ENCODE data around the gene ROPN1L. TPM values are rescaled to one million over a fixed set of nuclear protein-coding genes. Genes with fewer than 3 reads are reported as not detected.

ROPN1L gene
- total RNA-seq, 4 donors from 2014 or later, result 0.71 to 4.0 (median 1.0) TPM; not detected in 1

DNA sequence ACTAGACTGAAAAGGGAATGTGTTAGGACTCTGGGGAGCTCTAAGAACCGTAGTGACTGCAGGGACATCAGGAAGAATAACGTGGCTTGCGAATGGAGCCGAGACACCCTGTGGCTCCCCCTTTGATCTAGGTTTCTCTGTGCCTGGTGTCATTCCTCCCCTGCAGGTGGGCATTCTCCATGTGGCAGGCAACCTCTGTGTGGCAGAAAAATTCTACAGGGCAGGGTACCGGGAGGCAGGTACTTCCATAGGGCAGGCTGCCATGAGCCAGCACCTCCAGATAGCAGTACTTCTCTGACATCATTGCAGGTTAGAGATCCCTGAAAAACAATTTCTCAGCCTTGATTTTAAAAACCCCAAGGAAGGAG, 43.1 kb downstream of the ROPN1L start:
- no peak overlapping the region for H3K4me3 ChIP-seq (ENCODE audit: low read depth, poor library complexity, severe bottlenecking)
- 77 to 92% methylated on average over 5 of the region's 5 CpGs for WGBS, 2 donors
- TF ChIP-seq POLR2A (IDR thresholded peaks at IDR 0.05), result no peak
- TF ChIP-seq, protein P1, sequence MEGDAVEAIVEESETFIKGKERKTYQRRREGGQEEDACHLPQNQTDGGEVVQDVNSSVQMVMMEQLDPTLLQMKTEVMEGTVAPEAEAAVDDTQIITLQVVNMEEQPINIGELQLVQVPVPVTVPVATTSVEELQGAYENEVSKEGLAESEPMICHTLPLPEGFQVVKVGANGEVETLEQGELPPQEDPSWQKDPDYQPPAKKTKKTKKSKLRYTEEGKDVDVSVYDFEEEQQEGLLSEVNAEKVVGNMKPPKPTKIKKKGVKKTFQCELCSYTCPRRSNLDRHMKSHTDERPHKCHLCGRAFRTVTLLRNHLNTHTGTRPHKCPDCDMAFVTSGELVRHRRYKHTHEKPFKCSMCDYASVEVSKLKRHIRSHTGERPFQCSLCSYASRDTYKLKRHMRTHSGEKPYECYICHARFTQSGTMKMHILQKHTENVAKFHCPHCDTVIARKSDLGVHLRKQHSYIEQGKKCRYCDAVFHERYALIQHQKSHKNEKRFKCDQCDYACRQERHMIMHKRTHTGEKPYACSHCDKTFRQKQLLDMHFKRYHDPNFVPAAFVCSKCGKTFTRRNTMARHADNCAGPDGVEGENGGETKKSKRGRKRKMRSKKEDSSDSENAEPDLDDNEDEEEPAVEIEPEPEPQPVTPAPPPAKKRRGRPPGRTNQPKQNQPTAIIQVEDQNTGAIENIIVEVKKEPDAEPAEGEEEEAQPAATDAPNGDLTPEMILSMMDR (IDR thresholded peaks at IDR 0.05), result no peak
- DNase-seq (ENCODE audit: low spot score in 2 of 2), result no peak
- intact Hi-C loops (cut with DNase I; ENCODE audit: low total_unique reads), result no loop called here

DNA sequence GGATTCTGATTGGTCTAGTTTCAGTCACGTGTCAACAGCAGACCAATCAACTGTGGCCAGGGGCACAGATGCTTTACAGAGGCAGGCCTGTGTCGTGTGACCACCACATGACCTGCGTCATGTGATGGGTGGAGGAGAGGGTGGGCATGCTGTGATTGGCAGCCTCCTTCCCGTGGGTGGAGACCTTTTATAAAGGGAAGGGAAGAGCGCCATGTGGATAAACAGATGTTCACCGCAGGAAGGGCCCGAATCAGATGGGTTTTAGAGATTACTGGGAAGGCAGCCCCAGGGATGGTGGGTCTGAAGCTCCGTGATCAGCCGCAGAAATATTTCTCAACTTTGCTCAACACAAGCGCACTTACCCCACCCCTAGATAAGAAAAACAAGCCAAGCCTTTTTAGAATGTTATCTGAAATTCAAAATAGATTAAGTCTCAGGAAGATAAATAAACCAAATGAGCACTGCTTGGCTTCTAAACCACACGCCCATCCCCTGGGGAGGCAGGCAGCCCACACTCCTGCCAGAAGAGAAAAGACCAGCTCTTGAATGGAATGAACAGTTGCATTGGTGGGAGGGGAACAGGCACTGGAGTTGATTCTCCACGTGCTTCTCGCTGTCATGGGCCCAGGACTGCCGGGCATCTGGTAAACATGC, 43.6 kb downstream of the ROPN1L start:
- no peak overlapping the region for H3K4me3 ChIP-seq (ENCODE audit: low read depth, poor library complexity, severe bottlenecking)
- intact Hi-C loops (cut with DNase I; ENCODE audit: low total_unique reads), result no loop called here
- WGBS, 2 donors, result 48 to 57% methylated on average over 14 of the region's 14 CpGs
- no peak for DNase-seq (ENCODE audit: low spot score in 2 of 2)
- no peak for TF ChIP-seq POLR2A (IDR thresholded peaks at IDR 0.05)
- TF ChIP-seq, protein P1 (IDR thresholded peaks at IDR 0.05), result no peak

DNA sequence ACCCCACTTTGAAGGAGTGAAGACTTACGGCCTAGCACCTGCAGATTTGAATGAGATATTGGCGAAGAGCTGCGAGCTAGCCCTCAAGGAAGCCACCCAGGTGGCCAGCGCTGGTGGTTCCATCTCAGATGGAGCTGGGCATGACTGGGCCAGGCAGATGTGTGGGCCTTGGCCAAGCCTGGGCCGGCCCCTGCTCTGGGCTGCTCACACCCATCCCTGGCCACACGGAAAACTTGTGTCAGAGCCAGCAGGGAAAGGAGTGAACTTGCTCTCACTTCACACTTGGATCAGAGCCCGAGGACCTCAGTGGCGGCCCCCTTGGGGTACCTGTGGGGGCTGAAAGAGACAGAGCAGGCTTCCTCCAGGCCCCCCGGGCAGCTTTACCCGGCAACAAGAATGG, 44.2 kb downstream of the ROPN1L start:
- DNase-seq (ENCODE audit: low spot score in 2 of 2), result no peak
- intact Hi-C loops (cut with DNase I; ENCODE audit: low total_unique reads), result no loop called here
- no peak for TF ChIP-seq POLR2A (IDR thresholded peaks at IDR 0.05)
- TF ChIP-seq, protein P1 (IDR thresholded peaks at IDR 0.05), result no peak
- no peak overlapping the region for H3K4me3 ChIP-seq (ENCODE audit: low read depth, poor library complexity, severe bottlenecking)
- WGBS, 2 donors, result 78 to 79% methylated on average over 10 of the region's 10 CpGs

DNA sequence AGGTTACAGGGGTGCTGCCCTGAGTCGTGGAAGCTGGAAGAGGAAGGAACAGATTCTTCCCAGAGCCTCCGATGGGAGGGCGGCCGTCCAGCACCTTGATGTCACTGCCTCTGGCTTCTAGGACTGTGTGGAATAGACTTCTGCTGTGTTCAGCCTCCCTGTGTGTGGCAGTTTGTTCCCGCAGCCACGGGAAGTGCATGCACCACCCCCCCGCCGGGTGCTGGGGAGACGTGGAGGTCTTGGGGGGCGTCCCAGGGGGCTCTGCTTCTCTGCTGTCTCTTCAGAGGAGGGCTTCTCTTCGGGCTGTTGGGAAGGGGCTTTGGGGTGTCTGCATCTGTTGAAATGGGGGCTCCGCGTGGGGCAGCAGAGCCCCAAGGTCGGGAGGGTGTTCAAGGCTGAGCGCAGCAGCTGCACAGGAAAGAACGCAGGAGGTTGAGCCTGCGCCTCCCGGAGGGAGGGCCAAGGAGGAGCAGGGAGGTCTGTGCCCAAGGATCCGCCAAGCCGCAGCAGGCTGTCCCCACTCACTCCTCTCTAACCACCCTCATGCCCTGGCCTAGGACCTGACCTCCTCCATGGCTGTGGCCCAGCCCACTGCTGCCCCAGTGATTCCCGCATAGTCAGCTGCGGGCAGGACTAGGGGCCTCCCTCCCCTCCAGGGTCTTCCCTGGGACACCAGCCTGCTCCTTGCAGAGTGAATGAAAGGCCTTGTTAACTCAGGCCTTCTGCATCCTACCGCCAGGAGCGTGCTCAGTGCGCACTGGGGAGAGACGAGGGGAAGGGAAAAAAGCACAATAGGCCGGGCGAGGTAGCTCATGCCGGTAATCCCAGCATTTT, 45.0 kb downstream of the ROPN1L start:
- intact Hi-C loops (cut with DNase I; ENCODE audit: low total_unique reads), result no loop called here
- no peak for DNase-seq (ENCODE audit: low spot score in 2 of 2)
- TF ChIP-seq POLR2A (IDR thresholded peaks at IDR 0.05), result no peak
- TF ChIP-seq, protein P1 (IDR thresholded peaks at IDR 0.05), result no peak
- 86 to 90% methylated on average over 26 to 28 of the region's 29 CpGs for WGBS, 2 donors
- no peak overlapping the region for H3K4me3 ChIP-seq (ENCODE audit: low read depth, poor library complexity, severe bottlenecking)

DNA sequence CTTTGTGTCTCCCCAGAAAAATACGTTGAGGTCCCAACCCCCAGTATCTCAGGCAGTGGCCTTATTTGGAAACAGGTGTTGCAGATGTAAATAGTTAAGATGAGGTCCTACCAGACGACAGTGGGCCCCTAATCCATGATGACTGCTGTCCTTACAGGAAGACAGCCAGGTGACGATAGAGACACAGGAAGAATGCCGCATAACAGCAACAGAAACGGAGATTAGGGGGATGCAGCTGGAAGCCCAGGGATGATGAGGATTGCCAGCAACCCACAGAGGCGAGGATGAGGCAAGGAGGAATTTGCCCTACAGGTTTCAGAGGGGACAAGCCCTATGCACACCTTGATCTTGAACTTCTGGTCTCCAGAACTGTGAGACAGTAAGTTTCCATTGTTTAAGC, 46.5 kb downstream of the ROPN1L start:
- no peak for DNase-seq (ENCODE audit: low spot score in 2 of 2)
- intact Hi-C loops (cut with DNase I; ENCODE audit: low total_unique reads), result no loop called here
- TF ChIP-seq, protein P1 (IDR thresholded peaks at IDR 0.05), result no peak
- TF ChIP-seq POLR2A (IDR thresholded peaks at IDR 0.05), result no peak
- H3K4me3 ChIP-seq (ENCODE audit: low read depth, poor library complexity, severe bottlenecking), result no peak overlapping the region
- WGBS, 2 donors, result 79 to 80% methylated on average over 6 of the region's 6 CpGs

Measured in lower leg skin (tissue), 4 donors.